B cell (primary cell): Measurements from ENCODE around the gene TCFL5. TPM values are rescaled to one million over a fixed set of nuclear protein-coding genes. Genes with fewer than 3 reads are reported as not detected.

Experiments used
- ATAC-seq: fragments of 200-7000 bp; cut with Tn5 transposase; one replicate; pipeline ENCODE4 v1.10.0; 2021; ENCODE audit warnings: low read depth, mild to moderate bottlenecking, moderate number of reproducible peaks, moderate library complexity
- CTCF ChIA-PET: fragments of 350-600 bp; sonication (Branson Sonifier 250); formaldehyde crosslinking; loops from one replicate; lab custom pipeline; 2021; ENCODE audit warnings: antibody characterized with exemption, inconsistent platforms; lab: Charles Lee
- POLR2A ChIA-PET: fragments of 350-600 bp; sonication (Branson Sonifier 250); formaldehyde crosslinking; loops from one replicate; lab custom pipeline; 2021; ENCODE audit warnings: antibody characterized with exemption; lab: Charles Lee
- DNase-seq: peaks from one replicate; pipeline ENCODE4 v3.0.0; 2013
- H2AFZ ChIP-seq: 2 replicates; pipeline ENCODE4 v1.6.1; 2012; ENCODE audit warnings: mild to moderate bottlenecking, low read depth, low read length; ENCODE audit not compliant: insufficient read depth, poor library complexity, severe bottlenecking
- H3K27ac ChIP-seq, 2 donors: 1 replicate in 1 of 2; 2 replicates in 1 of 2; pipeline ENCODE4 v1.5.1; 2012 to 2013; ENCODE audit warnings: low read length in 2 of 2, mild to moderate bottlenecking in 2 of 2, moderate library complexity in 1 of 2
- H3K27me3 ChIP-seq, 4 experiments: fragments of 200-600 bp in 1 of 4; sonication (generic) in 1 of 4; replicated peaks in 1 of 4; 1 replicate in 2 of 4; 2 replicates in 2 of 4; pipeline versions ENCODE4 v1.6.1 to v1.7.0; 2013 to 2016; ENCODE audit warnings: low read length in 3 of 4, mild to moderate bottlenecking in 2 of 4, mixed read lengths in 1 of 4, moderate library complexity in 1 of 4; ENCODE audit not compliant: insufficient read depth in 4 of 4, control insufficient read depth in 3 of 4; ENCODE audit errors: control extremely low read depth in 1 of 4
- H3K36me3 ChIP-seq, 2 experiments: replicated peaks in 1 of 2; 1 replicate in 1 of 2; 2 replicates in 1 of 2; pipeline versions ENCODE4 v1.6.1 to v1.7.1; 2013; ENCODE audit warnings: low read length in 1 of 2; ENCODE audit not compliant: insufficient read depth in 2 of 2, control insufficient read depth in 1 of 2; ENCODE audit errors: control extremely low read depth in 1 of 2, extremely low read depth in 1 of 2
- H3K4me1 ChIP-seq, 2 donors: fragments of 200-600 bp in 1 of 2; sonication (generic) in 1 of 2; 1 replicate in 1 of 2; 2 replicates in 1 of 2; pipeline versions ENCODE4 v1.5.1 to v1.6.1; 2013 to 2017; ENCODE audit warnings: low read length in 2 of 2; ENCODE audit not compliant: control insufficient read depth in 2 of 2, insufficient read depth in 2 of 2
- H3K4me2 ChIP-seq: replicated peaks from 2 replicates; pipeline ENCODE3; 2012; ENCODE audit warnings: mild to moderate bottlenecking, low read depth, low read length; ENCODE audit not compliant: poor library complexity, severe bottlenecking
- H3K4me3 ChIP-seq, 5 experiments: fragments of 200-600 bp in 1 of 5; sonication (generic) in 1 of 5; 1 replicate in 3 of 5; 2 replicates in 2 of 5; pipeline versions ENCODE4 v1.5.1 to v1.7.0; 2011 to 2016; ENCODE audit warnings: low read length in 4 of 5, mild to moderate bottlenecking in 4 of 5, low read depth in 2 of 5, control low read depth in 1 of 5, moderate library complexity in 1 of 5; ENCODE audit not compliant: insufficient read depth in 1 of 5; ENCODE audit errors: control extremely low read depth in 1 of 5, extremely low read depth in 1 of 5
- H3K79me2 ChIP-seq: fragments of 200-600 bp; sonication (generic); one replicate; pipeline ENCODE4 v1.6.0; 2016; ENCODE audit warnings: low read length; ENCODE audit not compliant: control insufficient read depth, insufficient read depth
- H3K9ac ChIP-seq: fragments of 200-600 bp; sonication (generic); 2 replicates; pipeline ENCODE4 v1.6.1; 2017; ENCODE audit warnings: mild to moderate bottlenecking, low read length, moderate library complexity
- H3K9me3 ChIP-seq, 3 donors: one replicate each; pipeline versions ENCODE4 v1.6.1 to v1.7.1; 2013; ENCODE audit warnings: low read length in 2 of 3; ENCODE audit not compliant: control insufficient read depth in 2 of 3, insufficient read depth in 1 of 3; ENCODE audit errors: control extremely low read depth in 1 of 3
- H4K20me1 ChIP-seq: 2 replicates; pipeline ENCODE4 v1.6.0; 2012; ENCODE audit warnings: mild to moderate bottlenecking, low read length; ENCODE audit not compliant: insufficient read depth, control insufficient read depth, poor library complexity, severe bottlenecking
- H3K27ac Mint-ChIP-seq: one replicate; pipeline ENCODE4 v1.8.0; 2021; ENCODE audit warnings: mixed read lengths
- H3K27me3 Mint-ChIP-seq: one replicate; pipeline ENCODE4 v1.8.0; 2021; ENCODE audit warnings: mixed read lengths
- H3K4me1 Mint-ChIP-seq: one replicate; pipeline ENCODE4 v1.8.0; 2021; ENCODE audit warnings: mixed read lengths
- H3K4me3 Mint-ChIP-seq: one replicate; pipeline ENCODE4 v1.8.0; 2021; ENCODE audit warnings: mixed read lengths
- H3K9me3 Mint-ChIP-seq: one replicate; pipeline ENCODE4 v1.8.0; 2022; ENCODE audit warnings: mixed read lengths; ENCODE audit not compliant: insufficient read depth
- EZH2 ChIP-seq: IDR thresholded peaks from 2 replicates; pipeline ENCODE4 v1.6.1; 2012; ENCODE audit warnings: borderline replicate concordance, low read depth, mild to moderate bottlenecking, moderate library complexity, low read length; ENCODE audit not compliant: insufficient read depth, poor library complexity, severe bottlenecking
- WGBS: methylation state at CpG from one replicate; pipeline ENCODE4 v1.1.5; 2013; ENCODE audit warnings: missing lambda C conversion rate; ENCODE audit not compliant: insufficient coverage; 5-methylcytosine and 5-hydroxymethylcytosine counted together
- intact Hi-C: fragments of 100-400 bp; cut with micrococcal nuclease; formaldehyde crosslinking; loops from one replicate; pipeline ENCODE4 v1.10.0; 2022
- polyA plus RNA-seq: library from polyadenylated mRNA; depleted of rRNA; stranded (reverse); fragments of >200 nt; gene quantifications from 2 replicates; pipeline ENCODE4 v1.2.3, GENCODE V29; 2012
- total RNA-seq, 2 donors: library from RNA; stranded (reverse); fragments of 120-200 nt in 1 of 2; gene quantifications; 1 replicate in 1 of 2; 2 replicates in 1 of 2; pipeline versions ENCODE4 v1.2.3 to v1.2.4, GENCODE V29; 2013 to 2022
- TF ChIP-seq, protein P1 (sequence below): fragments of 200-600 bp; IDR thresholded peaks from one replicate; pipeline ENCODE4 v1.8.0; 2022; ENCODE audit warnings: antibody characterized with exemption, mild to moderate bottlenecking

The TCFL5 gene
- total and polyA plus RNA-seq, 2 donors (not counting 1 experiment from before 2014, with no cell fraction given): 2.0 to 16.2 TPM

GRCh38 chr20:62875419-62876361 is 14.1 kb upstream of the TCFL5 start:
- Histone ChIP-seq H3K79me2 (no peaks in the 10 kb centered on the region), H3K9ac (no peak overlapping the region), H3K9me3 (no peaks in the 10 kb centered on the region), H3K27ac (no peak overlapping the region), H3K4me1 (peaks cover 0 to 5% of the 10 kb centered on the region in 2 donors), H3K27me3 (peaks cover 0 to 8% (median 1%) of the 10 kb centered on the region in 4 experiments), H3K36me3 (peaks cover 0 to 10% of the 10 kb centered on the region in 2 experiments), H4K20me1 (no peaks in the 10 kb centered on the region), H2AFZ (no peak overlapping the region), H3K4me3 (no peak overlapping the region), H3K4me2 (no peak overlapping the region)
- no peak overlapping the region for H3K27ac Mint-ChIP-seq
- peaks cover 9% of the 10 kb centered on the region for H3K4me1 Mint-ChIP-seq
- no peaks in the 10 kb centered on the region for H3K9me3 Mint-ChIP-seq
- ATAC-seq: no peak
- WGBS: 63% methylated on average over 30 of the region's 34 CpGs
- POLR2A ChIA-PET: no interaction called here
- intact Hi-C loops: no loop called here
- CTCF ChIA-PET: interaction anchor here (0.6 to 1.6 kb wide), 5 partner anchors 10 to 134 kb away, joined by 3 to 4 read pairs (median 3); partner anchors contain the start of gene TCFL5
- TF ChIP-seq, protein P1, sequence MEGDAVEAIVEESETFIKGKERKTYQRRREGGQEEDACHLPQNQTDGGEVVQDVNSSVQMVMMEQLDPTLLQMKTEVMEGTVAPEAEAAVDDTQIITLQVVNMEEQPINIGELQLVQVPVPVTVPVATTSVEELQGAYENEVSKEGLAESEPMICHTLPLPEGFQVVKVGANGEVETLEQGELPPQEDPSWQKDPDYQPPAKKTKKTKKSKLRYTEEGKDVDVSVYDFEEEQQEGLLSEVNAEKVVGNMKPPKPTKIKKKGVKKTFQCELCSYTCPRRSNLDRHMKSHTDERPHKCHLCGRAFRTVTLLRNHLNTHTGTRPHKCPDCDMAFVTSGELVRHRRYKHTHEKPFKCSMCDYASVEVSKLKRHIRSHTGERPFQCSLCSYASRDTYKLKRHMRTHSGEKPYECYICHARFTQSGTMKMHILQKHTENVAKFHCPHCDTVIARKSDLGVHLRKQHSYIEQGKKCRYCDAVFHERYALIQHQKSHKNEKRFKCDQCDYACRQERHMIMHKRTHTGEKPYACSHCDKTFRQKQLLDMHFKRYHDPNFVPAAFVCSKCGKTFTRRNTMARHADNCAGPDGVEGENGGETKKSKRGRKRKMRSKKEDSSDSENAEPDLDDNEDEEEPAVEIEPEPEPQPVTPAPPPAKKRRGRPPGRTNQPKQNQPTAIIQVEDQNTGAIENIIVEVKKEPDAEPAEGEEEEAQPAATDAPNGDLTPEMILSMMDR: no peak
- no peak for TF ChIP-seq EZH2
- H3K4me3 Mint-ChIP-seq: no peak overlapping the region
- H3K27me3 Mint-ChIP-seq: peaks cover 6% of the 10 kb centered on the region
- DNase-seq: no peak

DNA sequence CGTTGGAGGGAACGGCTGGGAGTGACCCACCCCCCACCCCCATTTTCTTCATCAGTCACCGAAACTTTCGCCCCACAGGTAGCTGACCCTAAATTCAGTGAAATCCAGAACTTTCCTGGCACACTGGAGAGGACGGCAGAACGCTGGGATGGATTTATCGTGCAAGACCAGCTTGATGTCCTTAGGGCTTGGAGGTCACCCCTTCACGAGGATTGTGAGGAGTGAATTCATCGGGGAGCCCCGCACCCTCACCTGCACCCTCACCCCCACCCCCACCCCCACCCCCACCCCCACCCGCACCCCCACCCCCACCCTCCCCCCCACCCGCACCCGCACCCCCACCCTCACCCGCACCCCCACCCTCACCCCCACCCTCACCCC is 13.3 kb upstream of the TCFL5 start:
- Histone ChIP-seq H3K9me3 (no peaks in the 10 kb centered on the region), H4K20me1 (no peaks in the 10 kb centered on the region), H3K27me3 (peaks cover 0 to 8% (median 1%) of the 10 kb centered on the region in 4 experiments), H3K4me3 (no peak overlapping the region), H3K36me3 (peaks cover 0 to 3% of the 10 kb centered on the region in 2 experiments), H3K9ac (no peak overlapping the region), H2AFZ (no peak overlapping the region), H3K79me2 (no peaks in the 10 kb centered on the region), H3K4me2 (no peak overlapping the region), H3K4me1 (peaks cover 0 to 5% of the 10 kb centered on the region in 2 donors), H3K27ac (no peak overlapping the region)
- ATAC-seq (no peak), DNase-seq (no peak)
- intact Hi-C loops: no loop called here
- no peak overlapping the region for H3K27ac Mint-ChIP-seq
- WGBS: 100% methylated on average over 2 of the region's 14 CpGs
- peaks cover 7% of the 10 kb centered on the region for H3K27me3 Mint-ChIP-seq
- no peaks in the 10 kb centered on the region for H3K9me3 Mint-ChIP-seq
- peaks cover 9% of the 10 kb centered on the region for H3K4me1 Mint-ChIP-seq
- POLR2A ChIA-PET: no interaction called here
- H3K4me3 Mint-ChIP-seq: no peak overlapping the region
- TF ChIP-seq, protein P1: no peak
- TF ChIP-seq EZH2: no peak
- CTCF ChIA-PET: interaction anchor here (0.7 to 1.1 kb wide), 2 partner anchors 9 to 105 kb away, joined by 3 read pairs; no protein-coding TSS in a partner anchor
